Left ventricle myocardium inferior (tissue), 1 donor: ENCODE data around the gene LIN7A. TPM values are rescaled to one million over a fixed set of nuclear protein-coding genes. Genes with fewer than 3 reads are reported as not detected.

Source experiments
- DNase-seq: peaks from one replicate; pipeline ENCODE4 v3.0.0-alpha.2; 2020
- H3K27ac ChIP-seq: fragments of 200-600 bp; replicated peaks from 2 replicates; pipeline ENCODE4 v1.8.0; 2021
- H3K27me3 ChIP-seq: fragments of 200-600 bp; 2 replicates; pipeline ENCODE4 v1.8.0; 2021; ENCODE audit warnings: low read depth
- H3K36me3 ChIP-seq: fragments of 200-600 bp; 2 replicates; pipeline ENCODE4 v1.8.0; 2021
- H3K4me1 ChIP-seq: fragments of 200-600 bp; 2 replicates; pipeline ENCODE4 v1.8.0; 2021
- H3K4me3 ChIP-seq: fragments of 200-600 bp; 2 replicates; pipeline ENCODE4 v1.8.0; 2021; ENCODE audit warnings: mild to moderate bottlenecking, moderate library complexity
- H3K9me3 ChIP-seq: fragments of 200-600 bp; replicated peaks from 2 replicates; pipeline ENCODE4 v1.8.0; 2021
- CTCF ChIP-seq: fragments of 200-600 bp; IDR thresholded peaks from 2 replicates; pipeline ENCODE4 v1.8.0; 2021; ENCODE audit warnings: antibody characterized with exemption, mild to moderate bottlenecking, borderline replicate concordance
- intact Hi-C: fragments of 100-400 bp; cut with micrococcal nuclease; formaldehyde crosslinking; loops from one replicate; pipeline ENCODE4 v1.11.0; 2022
- total RNA-seq: library from RNA; stranded (reverse); fragmentation: NEBNext Ultra II Directional; extraction: Animal tissue kit (Norgen Biotek cat#: 25700); gene quantifications from one replicate; pipeline ENCODE4 v1.2.1, GENCODE V29; 2021
- donor health status: DM: no; HTN: yes; CAD: no; lungs with severe emphysema.

LIN7A gene
- total RNA-seq, 1 donor from 2014 or later, result 11.9 TPM

GRCh38 chr12:80777587-80777986, 160.1 kb downstream of the LIN7A start:
- Histone ChIP-seq H3K4me3 (no peak overlapping the region), H3K27me3 (no peaks in the 10 kb centered on the region), H3K27ac (peak overlapping the region; percentile 70), H3K9me3 (peaks cover 18% of the 10 kb centered on the region), H3K36me3 (no peaks in the 10 kb centered on the region), H3K4me1 (peaks cover 18% of the 10 kb centered on the region)
- intact Hi-C loops, result no loop called here
- no peak for DNase-seq
- no peak for TF ChIP-seq CTCF

- peaks cover 18% of the 10 kb centered on the region for H3K4me1 ChIP-seq
- no peaks in the 10 kb centered on the region for H3K36me3 ChIP-seq
- intact Hi-C loops, result no loop called here
- peaks cover 18% of the 10 kb centered on the region for H3K9me3 ChIP-seq
- no peak overlapping the region for H3K4me3 ChIP-seq
- H3K27ac ChIP-seq, result peak overlapping the region; percentile 70
- no peak for TF ChIP-seq CTCF
- no peak for DNase-seq
- no peaks in the 10 kb centered on the region for H3K27me3 ChIP-seq
These were observed 161.0 kb downstream of the LIN7A start for GRCh38 chr12:80776706-80777105.

- TF ChIP-seq CTCF, result no peak
- intact Hi-C loops, result no loop called here
- DNase-seq, result no peak
These were observed 166.8 kb downstream of the LIN7A start for GRCh38 chr12:80770958-80771357.

GRCh38 chr12:80769553-80770140, 168.1 kb downstream of the LIN7A start:
- TF ChIP-seq CTCF, result no peak
- Histone ChIP-seq H3K4me1 (no peaks in the 10 kb centered on the region), H3K9me3 (peaks cover 18% of the 10 kb centered on the region), H3K4me3 (no peak overlapping the region), H3K27ac (no peak overlapping the region), H3K36me3 (no peaks in the 10 kb centered on the region), H3K27me3 (no peaks in the 10 kb centered on the region)
- intact Hi-C loops, result loop anchor here (10.0 kb wide), 2 partner anchors 295 to 355 kb away; no protein-coding TSS in a partner anchor
- no peak for DNase-seq

More at GRCh38 chr12:80770958-80771357, 166.8 kb downstream of the LIN7A start:
- no peaks in the 10 kb centered on the region for H3K27me3 ChIP-seq
- H3K36me3 ChIP-seq, result no peaks in the 10 kb centered on the region
- no peak overlapping the region for H3K4me3 ChIP-seq
- no peaks in the 10 kb centered on the region for H3K4me1 ChIP-seq
- no peak overlapping the region for H3K27ac ChIP-seq
- H3K9me3 ChIP-seq, result peaks cover 18% of the 10 kb centered on the region

- intact Hi-C loops, result loop anchor here (10.0 kb wide), 2 partner anchors 292 to 352 kb away; no protein-coding TSS in a partner anchor
- no peak overlapping the region for H3K27ac ChIP-seq
- no peaks in the 10 kb centered on the region for H3K9me3 ChIP-seq
- H3K4me1 ChIP-seq, result no peaks in the 10 kb centered on the region
- H3K27me3 ChIP-seq, result no peaks in the 10 kb centered on the region
- H3K36me3 ChIP-seq, result no peaks in the 10 kb centered on the region
- no peak overlapping the region for H3K4me3 ChIP-seq
- no peak for DNase-seq
- TF ChIP-seq CTCF, result no peak
These were observed 170.8 kb downstream of the LIN7A start for GRCh38 chr12:80766897-80767296.
